ENCODE data around the gene OVCA2.
A peak's percentile ranks its signal among the peaks of the same experiment; 100 is the strongest.

GRCh38 chr17:2082003-2082781 is 40.4 kb downstream of the OVCA2 start:
- TF ChIP-seq GATA2 (IDR thresholded peaks at IDR 0.05; ENCODE audit: low read depth, low read length) (peak; percentile 96), GATA3 (IDR thresholded peaks at IDR 0.05; ENCODE audit: low read depth, low read length) (no peak; the same call in 1 of the 2 replicates)

Measured in SH-SY5Y (cell line).